Fibroblast of the aortic adventitia (primary cell): ENCODE measurements around the gene PMS1. TPM values are rescaled to one million over a fixed set of nuclear protein-coding genes. Genes with fewer than 3 reads are reported as not detected.

Source experiments
- DNase-seq: peaks from one replicate; pipeline ENCODE4 v3.0.0-alpha.2; 2010; ENCODE audit warnings: low read depth
- H3K4me3 ChIP-seq: 2 replicates; pipeline ENCODE4 v1.5.1; 2011; ENCODE audit warnings: low read depth, mild to moderate bottlenecking, control low read depth, low read length, moderate library complexity
- CTCF ChIP-seq: IDR thresholded peaks from 2 replicates; pipeline ENCODE4 v1.5.1; 2011; ENCODE audit warnings: mild to moderate bottlenecking, low read length, control low read depth, inconsistent platforms; ENCODE audit not compliant: insufficient read depth
- total RNA-seq: library from RNA; depleted of rRNA; stranded (reverse); fragments of >200 nt; gene quantifications from 2 replicates; pipeline ENCODE4 v1.2.3, GENCODE V29; 2012; ENCODE audit warnings: low replicate concordance

Gene PMS1
- total RNA-seq, 1 donor, result 27.0 TPM

- TF ChIP-seq CTCF, result no peak
- H3K4me3 ChIP-seq, result no peak overlapping the region
- DNase-seq, result no peak
These were observed 34.2 kb downstream of the PMS1 start for GRCh38 chr2:189818249-189819038.

GRCh38 chr2:189819297-189819704, 35.1 kb downstream of the PMS1 start:
- DNase-seq, result peak; percentile 64
- TF ChIP-seq CTCF, result no peak
- H3K4me3 ChIP-seq, result no peak overlapping the region

GRCh38 chr2:189821953-189822748, 37.9 kb downstream of the PMS1 start:
- no peak overlapping the region for H3K4me3 ChIP-seq
- peak; percentile 73 for DNase-seq
- TF ChIP-seq CTCF, result no peak

- DNase-seq, result peak; percentile 37
- H3K4me3 ChIP-seq, result no peak overlapping the region
- no peak for TF ChIP-seq CTCF
These were observed 40.6 kb downstream of the PMS1 start for GRCh38 chr2:189824694-189825396.

GRCh38 chr2:189826039-189826438, 41.8 kb downstream of the PMS1 start:
- no peak overlapping the region for H3K4me3 ChIP-seq
- DNase-seq, result no peak
- TF ChIP-seq CTCF, result no peak

- no peak overlapping the region for H3K4me3 ChIP-seq
- no peak for TF ChIP-seq CTCF
- DNase-seq, result peak; percentile 62
These were observed 45.0 kb downstream of the PMS1 start for GRCh38 chr2:189829102-189829833.
